GM19467 (cell line): Measurements from ENCODE around the gene ZNF783.
"Not testable (repeated sequence)": the region's sequence is repeated elsewhere in the genome, so short reads cannot be mapped to it uniquely, and the experiment has no call there.

Experiments
- ATAC-seq: cut with Tn5 transposase; IDR thresholded peaks from one replicate; pipeline ENCODE4 v1.9.1; 2021; ENCODE audit warnings: mild to moderate bottlenecking, moderate library complexity; ENCODE audit not compliant: unreplicated experiment

ZNF783 gene

DNA sequence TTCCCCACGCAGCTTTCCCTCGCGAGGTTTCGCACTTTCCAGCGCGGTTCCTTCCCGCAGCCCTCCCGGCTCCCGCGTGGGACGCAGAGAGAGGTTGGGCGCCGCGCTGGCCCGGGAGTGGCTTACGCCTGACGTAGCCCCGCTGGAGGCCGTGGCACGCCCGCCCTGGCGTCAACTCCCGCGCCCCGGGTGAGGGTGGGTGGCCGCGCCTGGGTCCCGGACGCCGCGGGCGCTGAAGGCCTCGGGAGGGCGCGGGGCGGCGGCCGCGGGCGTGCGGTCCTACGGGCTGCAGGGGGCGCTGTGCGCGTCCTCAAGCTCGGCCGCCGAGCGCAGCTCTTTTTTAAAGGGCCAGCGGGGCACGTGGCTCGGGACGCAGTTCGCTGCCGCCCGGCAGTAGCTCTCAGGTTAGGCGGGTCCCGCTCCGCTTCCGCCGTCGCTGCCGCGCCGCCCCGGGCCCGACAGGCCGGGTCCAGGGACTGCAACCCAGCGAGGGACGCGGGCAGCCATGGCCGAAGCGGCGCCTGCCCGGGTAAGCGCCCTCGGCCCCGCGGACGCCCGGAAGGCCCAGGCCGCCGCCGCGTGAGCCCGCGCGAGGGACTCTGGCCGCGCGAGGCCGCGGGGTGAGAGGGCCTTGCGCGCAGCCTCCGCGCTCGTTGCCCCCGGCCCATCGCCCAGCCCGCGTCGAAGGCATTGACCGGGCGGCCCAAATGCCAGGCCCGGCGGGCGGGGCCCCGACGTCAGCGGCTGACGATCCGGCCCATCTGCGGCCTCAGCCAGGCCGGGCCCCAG is at the start of gene ZNF783:
TSS of gene ZNF783 (plus strand) at position 368 of the 789 bp plus-strand sequence. CDS start at position 506, 138 bp downstream.
- peak; percentile 87 for ATAC-seq

DNA sequence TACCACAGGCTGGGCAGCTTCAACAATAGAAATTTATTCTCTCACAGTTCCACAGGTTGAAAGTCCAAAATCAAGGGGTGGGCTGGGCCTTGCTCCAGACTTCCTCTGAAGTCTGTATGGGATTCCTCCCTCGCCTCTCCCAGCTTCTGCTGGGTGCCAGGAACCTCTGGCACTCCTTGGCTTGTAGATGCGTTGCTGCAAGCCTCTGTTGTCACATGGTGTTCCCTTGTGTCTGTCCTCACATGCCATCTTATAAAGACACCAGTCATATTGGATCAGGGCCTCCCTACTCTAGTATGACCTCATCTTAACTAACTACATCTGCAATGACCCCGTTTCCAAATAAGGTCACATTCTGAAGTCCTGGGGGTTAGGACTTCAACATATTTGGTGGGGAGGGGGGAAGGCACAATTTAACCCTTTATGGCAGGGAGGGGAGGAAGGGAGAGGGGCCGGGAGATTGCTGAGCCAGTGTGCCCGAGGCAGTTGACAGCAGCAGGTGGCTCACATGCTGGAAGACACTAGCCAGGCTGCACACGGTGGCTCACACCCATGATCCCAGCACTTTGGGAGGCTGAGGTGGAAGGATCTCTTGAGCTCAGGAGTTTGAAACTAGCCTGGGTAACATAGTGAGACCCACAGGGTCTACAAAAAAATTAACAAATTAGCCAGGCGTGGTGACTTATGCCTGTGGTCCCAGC is 47.8 kb upstream of the ZNF783 start:
- no peak for ATAC-seq

DNA sequence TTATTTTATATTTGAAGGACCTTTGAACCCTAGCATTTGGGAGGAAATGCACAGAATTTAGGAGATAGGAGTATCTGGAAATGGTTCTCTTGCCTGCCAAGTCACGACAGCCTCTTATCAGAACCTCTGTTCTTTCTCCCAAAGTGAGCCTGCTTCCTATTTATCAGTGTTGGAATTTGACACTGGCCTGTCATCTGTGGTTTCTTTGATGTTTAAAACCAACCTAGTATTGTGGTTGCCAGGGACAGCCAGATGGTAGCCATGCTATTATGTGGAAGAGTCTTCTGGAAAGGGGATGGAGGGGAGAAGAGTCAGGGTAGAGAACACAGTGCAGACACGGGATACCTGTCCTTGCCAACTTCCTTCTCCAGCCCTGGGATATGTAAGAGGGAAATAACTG is 45.6 kb upstream of the ZNF783 start:
- ATAC-seq, result no peak

DNA sequence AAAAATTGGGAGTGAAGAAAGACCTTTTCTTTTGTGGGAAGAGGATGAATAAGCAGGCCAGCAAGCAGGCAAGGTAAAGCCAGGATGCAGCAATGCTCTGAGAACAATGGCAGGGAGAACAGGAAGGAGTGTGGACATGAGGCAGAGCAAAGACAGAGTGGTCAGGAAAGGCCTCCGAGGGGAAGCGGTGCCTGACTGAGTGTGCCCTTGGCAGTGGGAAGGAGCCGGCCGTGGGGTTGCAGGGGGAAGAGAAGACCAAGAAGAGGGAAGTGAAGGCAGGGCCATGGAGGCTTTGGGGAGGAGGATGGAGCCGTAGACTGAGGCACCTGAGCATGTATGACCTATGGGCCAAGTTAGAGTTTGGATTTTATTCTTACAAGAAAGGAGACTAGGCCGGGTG is 44.4 kb upstream of the ZNF783 start:
- no peak for ATAC-seq

- no peak for ATAC-seq
These were observed 43.3 kb upstream of the ZNF783 start for GRCh38 chr7:149218469-149219420.

GRCh38 chr7:149220534-149220933 is 41.5 kb upstream of the ZNF783 start:
- ATAC-seq, result no peak

DNA sequence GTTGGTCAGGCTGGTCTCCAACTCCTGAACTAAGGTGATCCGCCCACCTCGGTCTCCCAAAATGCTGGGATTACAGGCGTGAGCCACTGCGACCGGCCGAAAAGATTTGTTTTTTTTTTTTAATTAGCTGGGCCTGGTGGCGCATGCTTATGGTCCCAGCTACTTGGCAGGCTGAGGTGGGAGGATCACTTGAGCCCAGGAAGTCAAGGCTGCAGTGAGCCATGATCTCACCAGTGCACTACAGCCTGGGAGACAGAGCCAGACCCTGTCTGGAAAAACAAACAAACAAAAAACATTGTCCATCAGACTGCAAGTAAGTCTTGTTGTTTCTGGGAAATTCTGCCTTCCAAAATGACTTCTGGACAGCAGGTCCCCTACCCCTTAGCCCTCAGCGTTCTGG is 38.8 kb upstream of the ZNF783 start:
- ATAC-seq, result no peak

DNA sequence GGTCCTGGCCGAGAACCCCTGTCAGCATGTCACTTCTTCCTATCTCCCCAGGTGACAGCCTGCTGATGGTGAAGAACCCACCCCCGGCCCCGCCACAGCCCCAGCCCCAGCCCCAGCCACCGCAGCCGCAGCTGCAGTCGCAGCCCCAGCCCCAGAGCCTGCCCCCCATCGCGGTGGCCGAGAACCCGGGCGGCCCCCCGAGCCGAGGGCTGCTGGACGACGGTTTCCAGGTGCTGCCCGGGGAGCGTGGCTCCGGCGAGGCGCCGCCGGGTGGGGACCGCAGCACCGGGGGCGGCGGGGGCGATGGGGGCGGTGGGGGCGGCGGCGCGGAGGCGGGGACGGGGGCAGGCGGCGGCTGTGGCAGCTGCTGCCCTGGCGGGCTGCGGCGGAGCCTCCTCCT is 38.2 kb upstream of the ZNF783 start:
- no peak for ATAC-seq

- ATAC-seq, result no peak
These were observed 37.6 kb upstream of the ZNF783 start for GRCh38 chr7:149224352-149224751.

DNA sequence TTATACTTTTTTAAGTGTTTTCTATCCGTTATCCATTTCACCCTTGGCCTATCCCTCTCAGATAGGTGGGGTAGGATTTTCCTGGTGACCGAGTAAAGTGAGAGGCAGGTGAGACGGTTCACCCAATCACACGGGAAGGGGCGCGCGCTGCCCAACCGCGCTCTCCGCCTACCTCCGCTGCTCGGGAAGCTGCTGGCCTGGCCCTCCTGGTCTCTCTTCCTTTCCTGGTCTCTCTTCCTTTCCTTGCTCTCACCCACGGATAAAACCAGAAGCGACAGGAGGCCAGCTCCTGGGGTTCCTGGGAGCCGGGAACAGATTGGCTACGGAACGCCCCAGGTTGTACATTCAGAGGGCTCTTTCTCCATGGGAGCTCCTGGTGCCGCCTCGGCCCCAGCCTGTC is 36.9 kb upstream of the ZNF783 start:
- ATAC-seq, result no peak

- ATAC-seq, result no peak
These were observed 36.3 kb upstream of the ZNF783 start for GRCh38 chr7:149225656-149226055.

DNA sequence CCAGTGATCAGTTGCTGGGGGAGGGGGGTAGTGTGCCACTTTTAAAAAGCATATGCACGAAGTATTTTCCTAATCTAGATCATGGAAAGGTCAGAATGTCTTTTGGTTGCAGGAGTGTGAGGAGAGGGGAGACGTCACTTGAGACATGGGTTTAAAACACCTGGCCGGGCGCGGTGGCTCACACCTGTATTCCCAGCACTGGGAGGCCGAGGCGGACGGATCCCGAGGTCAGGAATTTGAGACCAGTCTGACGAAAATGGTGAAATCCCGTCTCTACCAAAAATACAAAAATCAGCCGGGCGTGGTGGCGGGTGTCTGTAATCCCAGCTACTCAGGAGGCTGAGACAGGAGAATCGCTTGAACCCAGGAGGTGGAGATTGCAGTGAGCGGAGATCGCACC is 35.6 kb upstream of the ZNF783 start:
- ATAC-seq, result not testable (repeated sequence)

DNA sequence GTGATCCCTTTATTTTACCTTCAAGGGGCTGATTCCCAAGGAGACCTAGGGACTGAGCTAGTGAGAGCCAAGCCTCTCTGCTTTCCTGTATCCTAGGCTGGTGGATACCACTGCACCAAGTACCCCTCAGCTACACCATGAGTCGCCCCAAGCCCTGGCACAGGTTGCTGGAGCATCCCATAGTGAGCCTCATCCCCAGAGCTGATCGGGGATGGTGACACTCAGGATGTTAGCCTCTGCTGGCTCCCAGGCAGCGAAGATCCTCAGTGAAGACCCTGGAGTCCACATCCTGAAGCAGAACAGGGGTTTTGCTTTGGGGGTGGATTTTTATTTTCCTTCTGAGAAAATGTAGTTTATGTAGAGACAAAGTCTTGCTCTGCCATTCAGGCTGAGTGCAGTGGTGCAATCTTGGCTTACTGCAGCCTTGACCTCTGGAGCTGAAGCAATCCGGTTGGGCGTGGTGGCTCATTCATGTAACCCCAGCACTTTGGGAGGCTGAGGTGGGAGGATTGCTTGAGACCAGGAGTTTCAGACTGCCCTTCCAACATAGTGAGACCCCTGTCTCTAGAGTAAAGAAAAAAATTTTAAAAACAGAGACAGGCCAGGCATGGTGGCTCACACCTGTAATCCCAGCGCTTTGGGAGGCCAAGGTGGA is 35.0 kb upstream of the ZNF783 start:
- ATAC-seq, result no peak

- no peak for ATAC-seq
These were observed 33.0 kb upstream of the ZNF783 start for GRCh38 chr7:149228831-149229471.

DNA sequence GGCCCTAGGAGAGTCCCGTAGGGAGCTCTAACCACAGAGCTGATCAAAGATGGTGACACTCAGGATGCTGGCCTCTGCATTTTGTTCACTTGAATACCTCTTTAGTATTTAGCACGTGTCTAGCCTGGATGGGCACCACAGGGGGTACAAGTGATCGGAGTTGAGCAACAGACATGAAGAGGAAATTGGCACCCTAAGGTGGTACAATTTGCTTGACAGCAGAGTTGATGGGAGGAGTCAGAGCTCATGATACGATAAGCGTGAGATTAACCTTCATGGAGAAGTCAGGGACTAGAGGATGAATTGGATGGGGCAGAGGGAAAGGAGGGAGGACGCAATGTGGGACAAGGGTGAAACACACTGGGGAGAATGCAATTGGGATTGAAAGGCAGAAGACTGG is 32.5 kb upstream of the ZNF783 start:
- no peak for ATAC-seq

- ATAC-seq, result no peak
These were observed 29.6 kb upstream of the ZNF783 start for GRCh38 chr7:149232362-149232761.

- ATAC-seq, result not testable (repeated sequence)
These were observed 28.3 kb upstream of the ZNF783 start for GRCh38 chr7:149233655-149234204.

GRCh38 chr7:149237502-149237901 is 24.5 kb upstream of the ZNF783 start:
- ATAC-seq, result no peak

- ATAC-seq, result no peak
These were observed 23.9 kb upstream of the ZNF783 start for GRCh38 chr7:149238051-149238450.
